Measurements from ENCODE around the gene KSR2. TPM values are rescaled to one million over a fixed set of nuclear protein-coding genes. Genes with fewer than 3 reads are reported as not detected.

The KSR2 gene
- total and polyA plus RNA-seq, 2 donors (not counting 3 experiments of a cell fraction or from before 2014, with no cell fraction given), result 2.1 to 5.2 TPM

DNA sequence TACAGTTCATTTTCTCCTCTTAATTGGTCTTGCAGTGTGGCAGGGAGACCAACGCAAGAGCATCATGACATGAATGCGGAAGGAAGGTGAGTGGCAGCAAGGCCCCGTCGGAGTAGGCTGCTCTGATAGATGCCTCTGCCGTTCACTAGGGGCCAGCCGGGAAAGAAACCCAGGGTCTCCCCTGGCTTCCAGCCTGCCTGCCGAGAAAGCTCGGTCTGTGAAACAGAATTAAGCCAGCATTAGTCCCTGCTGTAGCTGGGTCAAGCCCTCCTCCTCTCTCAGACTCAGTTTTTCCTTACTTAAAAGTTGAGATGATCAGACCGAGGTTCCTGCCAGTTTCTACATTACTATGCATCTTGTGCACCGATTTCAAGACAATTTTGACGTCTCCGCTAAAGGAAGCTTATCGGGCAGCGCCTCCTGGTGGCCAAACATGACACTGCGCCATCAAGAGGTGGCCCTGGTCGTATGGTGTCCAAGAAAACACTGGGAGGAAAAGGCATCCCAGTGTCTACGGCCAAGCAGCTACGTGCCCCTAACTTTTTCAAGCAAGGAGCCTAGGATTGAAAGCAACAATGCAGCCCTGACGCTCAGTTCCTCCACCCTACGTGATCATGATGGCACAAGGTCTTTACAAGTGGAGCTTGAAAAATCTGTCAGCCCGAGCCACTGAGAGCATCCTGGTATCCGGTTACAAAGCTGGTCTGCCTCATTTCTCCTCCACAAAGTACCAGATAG, 131.6 kb downstream of the KSR2 start:
- CTCF ChIA-PET, result interaction anchor here (0.7 to 12.4 kb wide), 43 partner anchors 10 to 636 kb away, joined by 3 to 530 read pairs (median 4); no protein-coding TSS in a partner anchor
- peak; percentile 85 for FAIRE-seq

More for the DNA sequence above, 131.6 kb downstream of the KSR2 start:
- no peaks in the 10 kb centered on the region for H3K27me3 ChIP-seq (ENCODE audit: control insufficient read depth in 2 of 2, insufficient read depth in 2 of 2, low read length in 2 of 2)
- peak overlapping the region; percentile 81 for H3K4me2 ChIP-seq (ENCODE audit: insufficient read depth, low read length)
- TF ChIP-seq, protein P1, sequence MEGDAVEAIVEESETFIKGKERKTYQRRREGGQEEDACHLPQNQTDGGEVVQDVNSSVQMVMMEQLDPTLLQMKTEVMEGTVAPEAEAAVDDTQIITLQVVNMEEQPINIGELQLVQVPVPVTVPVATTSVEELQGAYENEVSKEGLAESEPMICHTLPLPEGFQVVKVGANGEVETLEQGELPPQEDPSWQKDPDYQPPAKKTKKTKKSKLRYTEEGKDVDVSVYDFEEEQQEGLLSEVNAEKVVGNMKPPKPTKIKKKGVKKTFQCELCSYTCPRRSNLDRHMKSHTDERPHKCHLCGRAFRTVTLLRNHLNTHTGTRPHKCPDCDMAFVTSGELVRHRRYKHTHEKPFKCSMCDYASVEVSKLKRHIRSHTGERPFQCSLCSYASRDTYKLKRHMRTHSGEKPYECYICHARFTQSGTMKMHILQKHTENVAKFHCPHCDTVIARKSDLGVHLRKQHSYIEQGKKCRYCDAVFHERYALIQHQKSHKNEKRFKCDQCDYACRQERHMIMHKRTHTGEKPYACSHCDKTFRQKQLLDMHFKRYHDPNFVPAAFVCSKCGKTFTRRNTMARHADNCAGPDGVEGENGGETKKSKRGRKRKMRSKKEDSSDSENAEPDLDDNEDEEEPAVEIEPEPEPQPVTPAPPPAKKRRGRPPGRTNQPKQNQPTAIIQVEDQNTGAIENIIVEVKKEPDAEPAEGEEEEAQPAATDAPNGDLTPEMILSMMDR (IDR thresholded peaks at IDR 0.05; ENCODE audit: extremely low read depth in 1 of 2, insufficient read depth in 1 of 2, low read depth in 1 of 2, low read length in 2 of 2), result peak; percentile 94 to 98
- TF ChIP-seq, protein P2, sequence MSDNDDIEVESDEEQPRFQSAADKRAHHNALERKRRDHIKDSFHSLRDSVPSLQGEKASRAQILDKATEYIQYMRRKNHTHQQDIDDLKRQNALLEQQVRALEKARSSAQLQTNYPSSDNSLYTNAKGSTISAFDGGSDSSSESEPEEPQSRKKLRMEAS (IDR thresholded peaks at IDR 0.05; ENCODE audit: insufficient read depth, insufficient read length), result no peak
- TF ChIP-seq POLR2A (IDR thresholded peaks at IDR 0.05; ENCODE audit: low read depth, low read length), result no peak
- no peaks in the 10 kb centered on the region for H4K20me1 ChIP-seq (replicated peaks; ENCODE audit: control insufficient read depth, extremely low read depth, insufficient read depth, low read length)
- BruUV-seq (replicated peaks), result no TSS peak
- DNase-seq (ENCODE audit: low read depth, low spot score), result peak; percentile 87
- intact Hi-C loops (cut with micrococcal nuclease) (loop anchor here (1.0 to 10.0 kb wide), 9 partner anchors 152 to 625 kb away; no protein-coding TSS in a partner anchor), dilution Hi-C loops (cut with MboI; ENCODE audit: extremely low pct_ligation_motif_present, low sequenced_read_pairs) (loop anchor here (25.0 kb wide), 2 partner anchors 225 to 475 kb away; partner anchors contain the start of gene NOS1)
- no peak overlapping the region for H3K27ac ChIP-seq (ENCODE audit: insufficient read depth, low read depth, low read length)
- H3K4me1 ChIP-seq (ENCODE audit: control insufficient read depth, extremely low read depth, insufficient read depth, low read length), result peaks cover 5% of the 10 kb centered on the region
- no peaks in the 10 kb centered on the region for H3K79me2 ChIP-seq (ENCODE audit: control insufficient read depth, insufficient read depth, low read length)
- POLR2A ChIA-PET, result no interaction called here
- H3K9me1 ChIP-seq (replicated peaks; ENCODE audit: control insufficient read depth, extremely low read depth, insufficient read depth, low read length), result no peaks in the 10 kb centered on the region
- no peaks in the 10 kb centered on the region for H3K9me3 ChIP-seq (replicated peaks; ENCODE audit: control insufficient read depth, insufficient read depth, low read length)
- peak overlapping the region in 1 of 3 experiments; percentile 29 for H3K4me3 ChIP-seq (replicated peaks in 1 of 3; ENCODE audit: insufficient read depth in 1 of 3, low read depth in 1 of 3, low read length in 3 of 3)
- no peak overlapping the region for H3K9ac ChIP-seq (replicated peaks; ENCODE audit: extremely low read depth, insufficient read depth, low read length)
- H3K36me3 ChIP-seq (ENCODE audit: control insufficient read depth in 2 of 2, extremely low read depth in 1 of 2, insufficient read depth in 2 of 2, low read length in 2 of 2), result no peaks in the 10 kb centered on the region
- H2AFZ ChIP-seq (ENCODE audit: low read depth, low read length), result peak overlapping the region; percentile 99

Data from endothelial cell of umbilical vein (primary cell).